ENCODE data around the gene MALAT1. TPM values are rescaled to one million over a fixed set of nuclear protein-coding genes. Genes with fewer than 3 reads are reported as not detected.
A peak's percentile ranks its signal among the peaks of the same experiment; 100 is the strongest.

MALAT1 gene
- total and polyA plus RNA-seq, 2 of the 13 experiments (the other 11 are each of a cell fraction or from before 2014, with no cell fraction given): 143 to 1,237 TPM

- TF ChIP-seq ATF7 (IDR thresholded peaks at IDR 0.05): no peak
- no peak; the same call in 1 of the 2 replicates for TF ChIP-seq ATF7 (CRISPR knock-in tag; IDR thresholded peaks at IDR 0.05)
- TF ChIP-seq FOXO1 (CRISPR knock-in tag; IDR thresholded peaks at IDR 0.05): peak; percentile 38; the same call in 1 of the 2 replicates
- no peak; the same call in 1 of the 2 replicates for TF ChIP-seq ZNF670 (CRISPR knock-in tag; IDR thresholded peaks at IDR 0.05; ENCODE audit: borderline replicate concordance)
- TF ChIP-seq, protein P1, sequence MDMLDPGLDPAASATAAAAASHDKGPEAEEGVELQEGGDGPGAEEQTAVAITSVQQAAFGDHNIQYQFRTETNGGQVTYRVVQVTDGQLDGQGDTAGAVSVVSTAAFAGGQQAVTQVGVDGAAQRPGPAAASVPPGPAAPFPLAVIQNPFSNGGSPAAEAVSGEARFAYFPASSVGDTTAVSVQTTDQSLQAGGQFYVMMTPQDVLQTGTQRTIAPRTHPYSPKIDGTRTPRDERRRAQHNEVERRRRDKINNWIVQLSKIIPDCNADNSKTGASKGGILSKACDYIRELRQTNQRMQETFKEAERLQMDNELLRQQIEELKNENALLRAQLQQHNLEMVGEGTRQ (IDR thresholded peaks at IDR 0.05; ENCODE audit: low read depth, low read length): peak; percentile 93
- TF ChIP-seq, protein P1 (CRISPR knock-in tag; IDR thresholded peaks at IDR 0.05; ENCODE audit: borderline replicate concordance): peak; percentile 96
- TF ChIP-seq ZNF724P (CRISPR knock-in tag; IDR thresholded peaks at IDR 0.05; ENCODE audit: borderline replicate concordance): no peak
- peak; percentile 47; the same call in 1 of the 2 replicates for TF ChIP-seq ZNF674 (CRISPR knock-in tag; IDR thresholded peaks at IDR 0.05; ENCODE audit: low read depth)
- no peak; the same call in 1 of the 2 replicates for TF ChIP-seq ZNF777 (CRISPR knock-in tag; IDR thresholded peaks at IDR 0.05)
- TF ChIP-seq TBX3 (IDR thresholded peaks at IDR 0.05; ENCODE audit: borderline replicate concordance): no peak
- TF ChIP-seq GATA4 (IDR thresholded peaks at IDR 0.05; ENCODE audit: borderline replicate concordance, low read depth): no peak
- TF ChIP-seq HMGXB4 (CRISPR knock-in tag; IDR thresholded peaks at IDR 0.05; ENCODE audit: borderline replicate concordance in 1 of 2, low read depth in 1 of 2): peak; percentile 64 to 86; a peak in 3 of 4 replicates
- no peak for TF ChIP-seq ZFP62 (CRISPR knock-in tag; IDR thresholded peaks at IDR 0.05)
- peak; percentile 75; the same call in 1 of the 2 replicates for TF ChIP-seq ZNF331 (CRISPR knock-in tag; IDR thresholded peaks at IDR 0.05)
- peak; percentile 72 to 86 for TF ChIP-seq POLR2A (IDR thresholded peaks at IDR 0.05; ENCODE audit: insufficient read depth in 1 of 2, low read depth in 2 of 2, low read length in 2 of 2)
- TF ChIP-seq PRMT3 (CRISPR knock-in tag; IDR thresholded peaks at IDR 0.05; ENCODE audit: borderline replicate concordance, low read depth): no peak
- TF ChIP-seq ZBTB3 (CRISPR knock-in tag; IDR thresholded peaks at IDR 0.05; ENCODE audit: borderline replicate concordance, low read depth): no peak
- TF ChIP-seq SMYD3 (CRISPR knock-in tag; IDR thresholded peaks at IDR 0.05): peak; percentile 84; the same call in 1 of the 2 replicates
- TF ChIP-seq HMG20A (CRISPR knock-in tag; IDR thresholded peaks at IDR 0.05; ENCODE audit: borderline replicate concordance): no peak
- no peak for TF ChIP-seq ZNF552 (CRISPR knock-in tag; IDR thresholded peaks at IDR 0.05; ENCODE audit: borderline replicate concordance)
- TF ChIP-seq PLSCR1 (CRISPR knock-in tag; IDR thresholded peaks at IDR 0.05; ENCODE audit: borderline replicate concordance): no peak
- TF ChIP-seq MXI1 (IDR thresholded peaks at IDR 0.05; ENCODE audit: borderline replicate concordance, low read depth, low read length): peak; percentile 87; the same call in 2 of the 3 replicates
- peak; percentile 69 for TF ChIP-seq NFYB (CRISPR knock-in tag; IDR thresholded peaks at IDR 0.05)
- peak; percentile 56 for TF ChIP-seq ASH2L (IDR thresholded peaks at IDR 0.05; ENCODE audit: insufficient read length, low read depth, low read length)
Measured at GRCh38 chr11:65477149-65477965, 21.5 kb upstream of the MALAT1 start (continued).

Data from HepG2 (cell line).